A673 (cell line): ENCODE results near the gene DDR1.

Source experiments
- EZH2 ChIP-seq: fragments of 200-600 bp; sonication (generic); IDR thresholded peaks from 2 replicates; pipeline ENCODE4 v1.6.1; 2017; ENCODE audit warnings: borderline replicate concordance, low read depth, mild to moderate bottlenecking, mixed read lengths, antibody characterized with exemption, low read length; ENCODE audit not compliant: poor library complexity, severe bottlenecking
- TF ChIP-seq, protein P1 (sequence below): fragments of 300-800, 200-600 bp; sonication (generic); conservative IDR thresholded peaks from 2 replicates; pipeline ENCODE4 v1.5.1; 2017; ENCODE audit warnings: low read depth, mild to moderate bottlenecking, antibody characterized with exemption, low read length, moderate library complexity, mixed read lengths

- TF ChIP-seq EZH2: no peak
- TF ChIP-seq, protein P1, sequence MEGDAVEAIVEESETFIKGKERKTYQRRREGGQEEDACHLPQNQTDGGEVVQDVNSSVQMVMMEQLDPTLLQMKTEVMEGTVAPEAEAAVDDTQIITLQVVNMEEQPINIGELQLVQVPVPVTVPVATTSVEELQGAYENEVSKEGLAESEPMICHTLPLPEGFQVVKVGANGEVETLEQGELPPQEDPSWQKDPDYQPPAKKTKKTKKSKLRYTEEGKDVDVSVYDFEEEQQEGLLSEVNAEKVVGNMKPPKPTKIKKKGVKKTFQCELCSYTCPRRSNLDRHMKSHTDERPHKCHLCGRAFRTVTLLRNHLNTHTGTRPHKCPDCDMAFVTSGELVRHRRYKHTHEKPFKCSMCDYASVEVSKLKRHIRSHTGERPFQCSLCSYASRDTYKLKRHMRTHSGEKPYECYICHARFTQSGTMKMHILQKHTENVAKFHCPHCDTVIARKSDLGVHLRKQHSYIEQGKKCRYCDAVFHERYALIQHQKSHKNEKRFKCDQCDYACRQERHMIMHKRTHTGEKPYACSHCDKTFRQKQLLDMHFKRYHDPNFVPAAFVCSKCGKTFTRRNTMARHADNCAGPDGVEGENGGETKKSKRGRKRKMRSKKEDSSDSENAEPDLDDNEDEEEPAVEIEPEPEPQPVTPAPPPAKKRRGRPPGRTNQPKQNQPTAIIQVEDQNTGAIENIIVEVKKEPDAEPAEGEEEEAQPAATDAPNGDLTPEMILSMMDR: no peak
These were observed 23.7 kb downstream of the DDR1 start, which contains the start of gene GTF2H4 for GRCh38 chr6:30907758-30908591.
